Hepatocyte (in vitro differentiated cells): ENCODE results near the gene PAK1. TPM values are rescaled to one million over a fixed set of nuclear protein-coding genes. Genes with fewer than 3 reads are reported as not detected.

Experiments used
- DNase-seq: peaks from one replicate; pipeline ENCODE4 v3.0.0-alpha.2; 2016; ENCODE audit warnings: low spot score
- H2AFZ ChIP-seq: fragments of 200-600 bp; sonication (generic); 2 replicates; pipeline ENCODE4 v1.6.0; 2016; ENCODE audit warnings: antibody characterized with exemption, mild to moderate bottlenecking
- H3K27ac ChIP-seq: fragments of 200-600 bp; sonication (generic); 2 replicates; pipeline ENCODE4 v1.5.1; 2016; ENCODE audit warnings: mild to moderate bottlenecking
- H3K27me3 ChIP-seq: fragments of 200-600 bp; sonication (generic); 2 replicates; pipeline ENCODE4 v1.6.1; 2016
- H3K36me3 ChIP-seq: fragments of 200-600 bp; sonication (generic); replicated peaks from 2 replicates; pipeline ENCODE4 v1.5.1; 2016; ENCODE audit warnings: low read depth; ENCODE audit not compliant: insufficient read depth
- H3K4me1 ChIP-seq: fragments of 200-600 bp; sonication (generic); 2 replicates; pipeline ENCODE4 v1.5.1; 2016; ENCODE audit warnings: mild to moderate bottlenecking, moderate library complexity; ENCODE audit not compliant: insufficient read depth
- H3K4me2 ChIP-seq: fragments of 200-600 bp; sonication (generic); 2 replicates; pipeline ENCODE4 v1.6.0; 2016
- H3K4me3 ChIP-seq: fragments of 200-600 bp; sonication (generic); 2 replicates; pipeline ENCODE4 v1.5.1; 2016; ENCODE audit warnings: mild to moderate bottlenecking
- H3K79me2 ChIP-seq: fragments of 200-600 bp; sonication (generic); 2 replicates; pipeline ENCODE4 v1.6.0; 2017; ENCODE audit warnings: mild to moderate bottlenecking
- H3K9me2 ChIP-seq: fragments of 200-600 bp; sonication (generic); replicated peaks from 2 replicates; pipeline ENCODE4 v1.6.0; 2017; ENCODE audit warnings: mild to moderate bottlenecking; ENCODE audit not compliant: insufficient read depth
- H3K9me3 ChIP-seq: fragments of 200-600 bp; sonication (generic); 2 replicates; pipeline ENCODE4 v1.5.1; 2016; ENCODE audit warnings: low read depth, mild to moderate bottlenecking
- H4K20me1 ChIP-seq: fragments of 200-600 bp; sonication (generic); 2 replicates; pipeline ENCODE4 v1.6.0; 2016; ENCODE audit warnings: mild to moderate bottlenecking; ENCODE audit not compliant: insufficient read depth, poor library complexity, severe bottlenecking
- CTCF ChIP-seq: fragments of 200-600 bp; sonication (generic); IDR thresholded peaks from 2 replicates; pipeline ENCODE4 v1.5.1; 2016; ENCODE audit warnings: antibody characterized with exemption, mild to moderate bottlenecking; ENCODE audit not compliant: poor library complexity
- EZH2 ChIP-seq: fragments of 200-600 bp; sonication (generic); IDR thresholded peaks from 2 replicates; pipeline ENCODE4 v1.6.1; 2016; ENCODE audit warnings: antibody characterized with exemption, mild to moderate bottlenecking, borderline replicate concordance
- EZH2phosphoT487 ChIP-seq: fragments of 200-600 bp; sonication (generic); IDR thresholded peaks from one replicate; pipeline ENCODE4 v1.6.1; 2018; ENCODE audit warnings: antibody characterized with exemption, mild to moderate bottlenecking, low read depth, moderate library complexity; ENCODE audit not compliant: unreplicated experiment, severe bottlenecking
- WGBS: methylation state at CpG from one replicate; pipeline ENCODE4 v1.1.6; 2016; ENCODE audit warnings: low lambda C conversion rate; ENCODE audit errors: missing lambda C conversion rate; 5-methylcytosine and 5-hydroxymethylcytosine counted together
- polyA plus RNA-seq: library from polyadenylated mRNA; unstranded; fragments of >200 nt; fragmentation: Nextera tagmentation; extraction: Ambion mirVana; gene quantifications from 2 replicates; pipeline ENCODE4 v1.2.1, GENCODE V29; 2016
- total RNA-seq: library from RNA; depleted of rRNA; stranded (reverse); fragments of >200 nt; gene quantifications from 2 replicates; pipeline ENCODE4 v1.2.3, GENCODE V29; 2014

Gene PAK1
- total and polyA plus RNA-seq, 2 experiments from 2014 or later = 30.3 to 62.0 TPM

- WGBS = 78% methylated on average over 2 of the region's 2 CpGs
- TF ChIP-seq EZH2 (no peak), CTCF (no peak), EZH2phosphoT487 (no peak)
- no peaks in the 10 kb centered on the region for H3K36me3 ChIP-seq
- no peaks in the 10 kb centered on the region for H3K27me3 ChIP-seq
- H3K4me1 ChIP-seq = peaks cover 19% of the 10 kb centered on the region
- no peak overlapping the region for H2AFZ ChIP-seq
- H4K20me1 ChIP-seq = no peaks in the 10 kb centered on the region
- no peak overlapping the region for H3K27ac ChIP-seq
- DNase-seq = no peak
- H3K9me3 ChIP-seq = no peaks in the 10 kb centered on the region
- H3K4me3 ChIP-seq = no peak overlapping the region
- peaks cover 90% of the 10 kb centered on the region for H3K79me2 ChIP-seq
- no peak overlapping the region for H3K4me2 ChIP-seq
- H3K9me2 ChIP-seq = no peaks in the 10 kb centered on the region
Measured at GRCh38 chr11:77400271-77400670, 73.6 kb downstream of the PAK1 start.

- no peak for DNase-seq
- no peak overlapping the region for H3K4me3 ChIP-seq
- H3K9me2 ChIP-seq = no peaks in the 10 kb centered on the region
- no peaks in the 10 kb centered on the region for H4K20me1 ChIP-seq
- H3K36me3 ChIP-seq = no peaks in the 10 kb centered on the region
- H3K4me2 ChIP-seq = no peak overlapping the region
- no peaks in the 10 kb centered on the region for H3K9me3 ChIP-seq
- H3K79me2 ChIP-seq = peaks cover 82% of the 10 kb centered on the region
- no peak overlapping the region for H3K27ac ChIP-seq
- no peaks in the 10 kb centered on the region for H3K27me3 ChIP-seq
- H3K4me1 ChIP-seq = peaks cover 19% of the 10 kb centered on the region
- H2AFZ ChIP-seq = no peak overlapping the region
- no peak for TF ChIP-seq CTCF
- no peak for TF ChIP-seq EZH2phosphoT487
- no peak for TF ChIP-seq EZH2
- 70% methylated on average over 1 of the region's 1 CpG for WGBS
Measured at GRCh38 chr11:77397631-77398030, 76.3 kb downstream of the PAK1 start.

GRCh38 chr11:77396911-77397310, 77.0 kb downstream of the PAK1 start:
- Histone ChIP-seq H3K9me2 (no peaks in the 10 kb centered on the region), H3K27ac (no peak overlapping the region), H3K4me3 (no peak overlapping the region), H3K79me2 (peaks cover 76% of the 10 kb centered on the region), H3K36me3 (no peaks in the 10 kb centered on the region), H3K27me3 (no peaks in the 10 kb centered on the region), H4K20me1 (no peaks in the 10 kb centered on the region), H3K4me2 (no peak overlapping the region), H3K9me3 (no peaks in the 10 kb centered on the region), H2AFZ (no peak overlapping the region), H3K4me1 (peaks cover 14% of the 10 kb centered on the region)
- no peak for TF ChIP-seq EZH2phosphoT487
- TF ChIP-seq CTCF = no peak
- TF ChIP-seq EZH2 = no peak
- WGBS = 76% methylated on average over 2 of the region's 2 CpGs
- DNase-seq = no peak

GRCh38 chr11:77396305-77396704, 77.6 kb downstream of the PAK1 start:
- 69% methylated on average over 3 of the region's 3 CpGs for WGBS
- no peak for DNase-seq

More at GRCh38 chr11:77396305-77396704, 77.6 kb downstream of the PAK1 start:
- Histone ChIP-seq H3K27ac (no peak overlapping the region), H3K9me3 (no peaks in the 10 kb centered on the region), H2AFZ (no peak overlapping the region), H3K79me2 (peaks cover 77% of the 10 kb centered on the region), H3K4me3 (no peak overlapping the region), H4K20me1 (no peaks in the 10 kb centered on the region), H3K36me3 (no peaks in the 10 kb centered on the region), H3K4me1 (peaks cover 11% of the 10 kb centered on the region), H3K4me2 (no peak overlapping the region), H3K9me2 (no peaks in the 10 kb centered on the region), H3K27me3 (no peaks in the 10 kb centered on the region)
- TF ChIP-seq EZH2 = no peak
- no peak for TF ChIP-seq CTCF
- no peak for TF ChIP-seq EZH2phosphoT487
